Fibroblast of skin of left biceps (primary cell): ENCODE results near the gene PDCD11.
"Not testable (repeated sequence)": the region's sequence is repeated elsewhere in the genome, so short reads cannot be mapped to it uniquely, and the experiment has no call there.

ENCODE experiments used
- DNase-seq, 2 experiments: peaks; one replicate each; pipeline ENCODE4 v3.0.0-alpha.2; 2013; ENCODE audit warnings: low read depth in 2 of 2

PDCD11 gene

GRCh38 chr10:103396067-103396788, at the start of gene PDCD11, which contains the start of gene ATP5MK:
TSS of gene PDCD11 (plus strand) at chr10:103396626. CDS start at chr10:103398427, 1,801 bp downstream.
TSS of gene ATP5MK (minus strand) at chr10:103396475. CDS start at chr10:103392457, 4,018 bp downstream.
- DNase-seq: peak; percentile 88 to 90

- no peak for DNase-seq
Measured at GRCh38 chr10:103350175-103350516, 46.3 kb upstream of the PDCD11 start.

GRCh38 chr10:103350517-103351260, 45.7 kb upstream of the PDCD11 start, which contains the start of gene PCGF6:
TSS of gene PCGF6 (minus strand) at chr10:103351140. CDS start at chr10:103351066, 74 bp downstream.
- DNase-seq: peak; percentile 44 to 56

- no peak for DNase-seq
Measured at GRCh38 chr10:103353281-103353680, 43.1 kb upstream of the PDCD11 start.

GRCh38 chr10:103354567-103354966, 41.9 kb upstream of the PDCD11 start:
- DNase-seq: not testable (repeated sequence)

GRCh38 chr10:103355906-103356599, 40.4 kb upstream of the PDCD11 start:
- DNase-seq: no peak

- not testable (repeated sequence) for DNase-seq
Measured at GRCh38 chr10:103359493-103359892, 36.9 kb upstream of the PDCD11 start.

- not testable (repeated sequence) for DNase-seq
Measured at GRCh38 chr10:103360791-103361190, 35.6 kb upstream of the PDCD11 start.

- no peak for DNase-seq
Measured at GRCh38 chr10:103367379-103367781, 29.0 kb upstream of the PDCD11 start.

GRCh38 chr10:103367782-103368518, 28.5 kb upstream of the PDCD11 start, which contains the start of gene TAF5:
TSS of gene TAF5 (plus strand) at chr10:103367976. CDS start at chr10:103367990, 14 bp downstream.
- DNase-seq: peak; percentile 86 to 89

GRCh38 chr10:103373544-103373943, 22.9 kb upstream of the PDCD11 start:
- no peak for DNase-seq

- DNase-seq: no peak
Measured at GRCh38 chr10:103374263-103374662, 22.2 kb upstream of the PDCD11 start.

- no peak for DNase-seq
Measured at GRCh38 chr10:103382769-103383168, 13.7 kb upstream of the PDCD11 start.

- DNase-seq: no peak
Measured at GRCh38 chr10:103394180-103394579, 2.2 kb upstream of the PDCD11 start.

GRCh38 chr10:103395754-103396066, 716 bp upstream of the PDCD11 start:
- no peak for DNase-seq

- no peak for DNase-seq
Measured at GRCh38 chr10:103396789-103397087, 312 bp downstream of the PDCD11 start.

GRCh38 chr10:103397191-103397825, 882 bp downstream of the PDCD11 start:
- DNase-seq: no peak

- no peak for DNase-seq
Measured at GRCh38 chr10:103413564-103413963, 17.1 kb downstream of the PDCD11 start.

GRCh38 chr10:103415581-103415980, 19.2 kb downstream of the PDCD11 start:
- no peak for DNase-seq

GRCh38 chr10:103416436-103417147, 20.2 kb downstream of the PDCD11 start:
- DNase-seq: peak; percentile 12 to 26

- DNase-seq: not testable (repeated sequence)
Measured at GRCh38 chr10:103417148-103417469, 20.7 kb downstream of the PDCD11 start.
